Lung (tissue), 12 donors: ENCODE measurements around the gene TIMM29. TPM values are rescaled to one million over a fixed set of nuclear protein-coding genes. Genes with fewer than 3 reads are reported as not detected.

ENCODE experiments used
- ATAC-seq: fragments of 200-7000 bp; cut with Tn5 transposase; one replicate; pipeline ENCODE4 v1.9.1; 2020; ENCODE audit warnings: moderate number of reproducible peaks; ENCODE audit not compliant: insufficient read depth, low FRiP score
- DNase-seq, 3 donors: peaks; one replicate each; pipeline ENCODE4 v3.0.0-alpha.2; 2013 to 2017
- H3K27ac ChIP-seq, 2 donors: one replicate each; pipeline ENCODE4 v1.5.1; 2013; ENCODE audit warnings: mild to moderate bottlenecking in 2 of 2, moderate library complexity in 2 of 2, control low read depth in 1 of 2, inconsistent platforms in 1 of 2, low read depth in 1 of 2, low read length in 1 of 2
- H3K27me3 ChIP-seq, 3 donors: one replicate each; pipeline ENCODE4 v1.5.1; 2013; ENCODE audit warnings: low read length in 2 of 3; ENCODE audit not compliant: control insufficient read depth in 3 of 3, insufficient read depth in 3 of 3
- H3K36me3 ChIP-seq, 4 donors: one replicate each; pipeline ENCODE4 v1.5.1; 2013; ENCODE audit warnings: low read length in 4 of 4, mild to moderate bottlenecking in 1 of 4, moderate library complexity in 1 of 4; ENCODE audit not compliant: control insufficient read depth in 4 of 4, insufficient read depth in 4 of 4
- H3K4me1 ChIP-seq, 5 donors: one replicate each; pipeline ENCODE4 v1.5.1; 2013; ENCODE audit warnings: low read length in 5 of 5, mild to moderate bottlenecking in 2 of 5, moderate library complexity in 1 of 5; ENCODE audit not compliant: control insufficient read depth in 5 of 5, insufficient read depth in 5 of 5
- H3K4me3 ChIP-seq: one replicate; pipeline ENCODE4 v1.5.1; 2013; ENCODE audit warnings: mild to moderate bottlenecking, control low read depth, moderate library complexity
- H3K9ac ChIP-seq, 2 donors: one replicate each; pipeline ENCODE4 v1.5.1; 2013; ENCODE audit warnings: low read length in 2 of 2, control low read depth in 1 of 2; ENCODE audit not compliant: insufficient read depth in 1 of 2
- H3K9me3 ChIP-seq, 4 donors: one replicate each; pipeline ENCODE4 v1.5.1; 2013; ENCODE audit warnings: low read length in 3 of 4, mild to moderate bottlenecking in 1 of 4, moderate library complexity in 1 of 4; ENCODE audit not compliant: control insufficient read depth in 4 of 4, insufficient read depth in 3 of 4
- WGBS, 2 donors: extraction: QIAGEN DNeasy Blood & Tissue Kit; methylation state at CpG; one replicate each; pipeline ENCODE4 v1.1.7; 2013; 5-methylcytosine and 5-hydroxymethylcytosine counted together
- polyA plus RNA-seq, 2 donors: library from polyadenylated mRNA; stranded (reverse); fragments of 200-250 nt; gene quantifications; one replicate each; pipeline ENCODE4 v1.2.1, GENCODE V29; 2013
- total RNA-seq, 2 donors: library from RNA; depleted of rRNA in 1 of 2; stranded (reverse); fragments of >200 nt in 1 of 2; gene quantifications; one replicate each; pipeline ENCODE4 v1.2.1, GENCODE V29; 2014 to 2021
- TF ChIP-seq, protein P1 (sequence below): IDR thresholded peaks from 2 replicates; pipeline ENCODE4 v1.5.1; 2012; ENCODE audit warnings: mild to moderate bottlenecking; ENCODE audit errors: control extremely low read depth, extremely low read depth
- donor health status: control.
- donor health status: control.
- donor health status: Bipolar disorder and iron deficiency.
- donor health status: healthy.
- donor health status: DM: yes; HTN: yes; CAD: no.

TIMM29 gene
- total and polyA plus RNA-seq, 4 donors = 15.6 to 20.4 (median 17.3) TPM

GRCh38 chr19:10896851-10897526, 31.6 kb upstream of the TIMM29 start:
- no peaks in the 10 kb centered on the region for H3K36me3 ChIP-seq
- TF ChIP-seq, protein P1, sequence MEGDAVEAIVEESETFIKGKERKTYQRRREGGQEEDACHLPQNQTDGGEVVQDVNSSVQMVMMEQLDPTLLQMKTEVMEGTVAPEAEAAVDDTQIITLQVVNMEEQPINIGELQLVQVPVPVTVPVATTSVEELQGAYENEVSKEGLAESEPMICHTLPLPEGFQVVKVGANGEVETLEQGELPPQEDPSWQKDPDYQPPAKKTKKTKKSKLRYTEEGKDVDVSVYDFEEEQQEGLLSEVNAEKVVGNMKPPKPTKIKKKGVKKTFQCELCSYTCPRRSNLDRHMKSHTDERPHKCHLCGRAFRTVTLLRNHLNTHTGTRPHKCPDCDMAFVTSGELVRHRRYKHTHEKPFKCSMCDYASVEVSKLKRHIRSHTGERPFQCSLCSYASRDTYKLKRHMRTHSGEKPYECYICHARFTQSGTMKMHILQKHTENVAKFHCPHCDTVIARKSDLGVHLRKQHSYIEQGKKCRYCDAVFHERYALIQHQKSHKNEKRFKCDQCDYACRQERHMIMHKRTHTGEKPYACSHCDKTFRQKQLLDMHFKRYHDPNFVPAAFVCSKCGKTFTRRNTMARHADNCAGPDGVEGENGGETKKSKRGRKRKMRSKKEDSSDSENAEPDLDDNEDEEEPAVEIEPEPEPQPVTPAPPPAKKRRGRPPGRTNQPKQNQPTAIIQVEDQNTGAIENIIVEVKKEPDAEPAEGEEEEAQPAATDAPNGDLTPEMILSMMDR = no peak
- H3K4me3 ChIP-seq = no peak overlapping the region
- H3K9ac ChIP-seq = no peak overlapping the region
- H3K27ac ChIP-seq = no peak overlapping the region
- ATAC-seq (no peak), DNase-seq (no peak)
- WGBS, 2 donors = 45 to 52% methylated on average over 7 of the region's 7 CpGs
- no peaks in the 10 kb centered on the region for H3K27me3 ChIP-seq
- no peaks in the 10 kb centered on the region for H3K9me3 ChIP-seq
- H3K4me1 ChIP-seq = peaks cover 0 to 7% (median 4%) of the 10 kb centered on the region in 5 donors

- no peak overlapping the region for H3K9ac ChIP-seq
- no peaks in the 10 kb centered on the region for H3K9me3 ChIP-seq
- WGBS, 2 donors = 82 to 84% methylated on average over 10 of the region's 10 CpGs
- no peaks in the 10 kb centered on the region for H3K36me3 ChIP-seq
- no peak overlapping the region for H3K4me3 ChIP-seq
- peaks cover 0 to 7% (median 3%) of the 10 kb centered on the region in 5 donors for H3K4me1 ChIP-seq
- no peaks in the 10 kb centered on the region for H3K27me3 ChIP-seq
- TF ChIP-seq, protein P1 = no peak
- DNase-seq (no peak), ATAC-seq (no peak)
- no peak overlapping the region for H3K27ac ChIP-seq
Measured at GRCh38 chr19:10898633-10899032, 30.0 kb upstream of the TIMM29 start.

DNA sequence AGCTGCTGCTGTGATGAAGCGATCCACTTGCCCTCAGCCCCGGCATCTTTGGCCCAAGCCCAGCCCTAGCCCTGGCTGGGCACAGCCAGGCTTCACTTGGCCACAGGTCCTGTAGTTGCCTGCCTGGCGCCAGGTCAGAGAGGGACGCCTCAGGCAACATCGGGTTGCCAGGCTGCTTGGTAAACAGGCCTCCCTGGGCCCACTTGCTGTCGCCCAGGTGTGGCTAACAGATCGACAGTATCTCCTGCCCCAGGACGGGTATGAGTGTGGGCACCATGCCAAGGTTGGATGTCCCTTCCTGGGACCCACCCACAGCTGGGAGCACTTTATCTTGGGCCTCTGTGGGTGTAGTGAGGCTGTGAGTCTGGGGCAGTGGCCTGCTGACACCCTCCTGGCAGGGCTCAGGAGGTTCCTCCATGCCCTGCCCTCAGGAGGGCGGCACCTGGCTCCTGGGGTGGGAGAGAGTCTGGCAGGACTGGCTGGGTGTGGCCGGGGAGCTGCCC, 29.4 kb upstream of the TIMM29 start:
- ATAC-seq = no peak

More for the DNA sequence above, 29.4 kb upstream of the TIMM29 start:
- H3K27me3 ChIP-seq = no peaks in the 10 kb centered on the region
- H3K36me3 ChIP-seq = no peaks in the 10 kb centered on the region
- 61 to 76% methylated on average over 10 of the region's 10 CpGs for WGBS, 2 donors
- no peak overlapping the region for H3K9ac ChIP-seq
- peaks cover 0 to 7% (median 0%) of the 10 kb centered on the region in 5 donors for H3K4me1 ChIP-seq
- TF ChIP-seq, protein P1 = no peak
- no peak for DNase-seq
- no peak overlapping the region for H3K4me3 ChIP-seq
- peak overlapping the region in 1 of 2 donors; percentile 73 for H3K27ac ChIP-seq
- H3K9me3 ChIP-seq = no peaks in the 10 kb centered on the region
